GM23338 (cell line): ENCODE data around the gene MAPK1.

Experiments used
- CREB1 ChIP-seq: fragments of 250-450 bp; sonication (Bioruptor Pico); IDR thresholded peaks from 2 replicates; pipeline ENCODE4 v1.5.0; 2020; ENCODE audit warnings: low read depth, mild to moderate bottlenecking, moderate library complexity
- EZH2 ChIP-seq: fragments of 200-600 bp; sonication (generic); IDR thresholded peaks from one replicate; pipeline ENCODE4 v1.8.0; 2017; ENCODE audit warnings: antibody characterized with exemption, mild to moderate bottlenecking, low read depth; ENCODE audit not compliant: unreplicated experiment
- EZH2phosphoT487 ChIP-seq: fragments of 200-600 bp; sonication (generic); IDR thresholded peaks from one replicate; pipeline ENCODE4 v1.8.1; 2018; ENCODE audit warnings: antibody characterized with exemption; ENCODE audit not compliant: unreplicated experiment
- NANOG ChIP-seq: IDR thresholded peaks from 2 replicates; pipeline ENCODE4 v1.6.1; 2016; ENCODE audit warnings: antibody characterized with exemption, borderline replicate concordance
- POLR2AphosphoS5 ChIP-seq: IDR thresholded peaks from 2 replicates; pipeline ENCODE4 v1.6.1; 2016; ENCODE audit warnings: antibody characterized with exemption, low read depth
- REST ChIP-seq: IDR thresholded peaks from one replicate; pipeline ENCODE4 v1.6.1; 2018; ENCODE audit warnings: antibody characterized with exemption; ENCODE audit not compliant: unreplicated experiment
- ZNF114 ChIP-seq: fragments of 250-450 bp; sonication (Bioruptor Pico); IDR thresholded peaks from 2 replicates; pipeline ENCODE4 v1.5.0; 2020; ENCODE audit warnings: mild to moderate bottlenecking, moderate library complexity
- ZNF331 ChIP-seq: fragments of 250-450 bp; sonication (Bioruptor Pico); IDR thresholded peaks from 2 replicates; pipeline ENCODE4 v1.5.0; 2020; ENCODE audit warnings: low read depth, mild to moderate bottlenecking, moderate library complexity
- TF ChIP-seq, protein P1 (sequence below), 2 experiments: fragments of 200-600 bp in 1 of 2; sonication (generic) in 1 of 2; conservative IDR thresholded peaks; 2 replicates each; pipeline versions ENCODE4 v1.5.1 to v1.6.1; 2016 to 2017; ENCODE audit warnings: antibody characterized with exemption in 2 of 2, low read depth in 2 of 2, mild to moderate bottlenecking in 2 of 2, moderate library complexity in 1 of 2
- TF ChIP-seq, protein P2 (sequence below): IDR thresholded peaks from 2 replicates; pipeline ENCODE4 v1.6.1; 2016; ENCODE audit warnings: antibody characterized with exemption

- TF ChIP-seq, protein P1, sequence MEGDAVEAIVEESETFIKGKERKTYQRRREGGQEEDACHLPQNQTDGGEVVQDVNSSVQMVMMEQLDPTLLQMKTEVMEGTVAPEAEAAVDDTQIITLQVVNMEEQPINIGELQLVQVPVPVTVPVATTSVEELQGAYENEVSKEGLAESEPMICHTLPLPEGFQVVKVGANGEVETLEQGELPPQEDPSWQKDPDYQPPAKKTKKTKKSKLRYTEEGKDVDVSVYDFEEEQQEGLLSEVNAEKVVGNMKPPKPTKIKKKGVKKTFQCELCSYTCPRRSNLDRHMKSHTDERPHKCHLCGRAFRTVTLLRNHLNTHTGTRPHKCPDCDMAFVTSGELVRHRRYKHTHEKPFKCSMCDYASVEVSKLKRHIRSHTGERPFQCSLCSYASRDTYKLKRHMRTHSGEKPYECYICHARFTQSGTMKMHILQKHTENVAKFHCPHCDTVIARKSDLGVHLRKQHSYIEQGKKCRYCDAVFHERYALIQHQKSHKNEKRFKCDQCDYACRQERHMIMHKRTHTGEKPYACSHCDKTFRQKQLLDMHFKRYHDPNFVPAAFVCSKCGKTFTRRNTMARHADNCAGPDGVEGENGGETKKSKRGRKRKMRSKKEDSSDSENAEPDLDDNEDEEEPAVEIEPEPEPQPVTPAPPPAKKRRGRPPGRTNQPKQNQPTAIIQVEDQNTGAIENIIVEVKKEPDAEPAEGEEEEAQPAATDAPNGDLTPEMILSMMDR (conservative IDR thresholded peaks at IDR 0.05; ENCODE audit: low read depth in 2 of 2) = no peak
- TF ChIP-seq REST = no peak
- no peak for TF ChIP-seq CREB1
- TF ChIP-seq EZH2 = no peak
- no peak for TF ChIP-seq POLR2AphosphoS5
- TF ChIP-seq ZNF114 (CRISPR knock-in tag) = no peak
- TF ChIP-seq, protein P2, sequence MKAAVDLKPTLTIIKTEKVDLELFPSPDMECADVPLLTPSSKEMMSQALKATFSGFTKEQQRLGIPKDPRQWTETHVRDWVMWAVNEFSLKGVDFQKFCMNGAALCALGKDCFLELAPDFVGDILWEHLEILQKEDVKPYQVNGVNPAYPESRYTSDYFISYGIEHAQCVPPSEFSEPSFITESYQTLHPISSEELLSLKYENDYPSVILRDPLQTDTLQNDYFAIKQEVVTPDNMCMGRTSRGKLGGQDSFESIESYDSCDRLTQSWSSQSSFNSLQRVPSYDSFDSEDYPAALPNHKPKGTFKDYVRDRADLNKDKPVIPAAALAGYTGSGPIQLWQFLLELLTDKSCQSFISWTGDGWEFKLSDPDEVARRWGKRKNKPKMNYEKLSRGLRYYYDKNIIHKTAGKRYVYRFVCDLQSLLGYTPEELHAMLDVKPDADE = no peak
- no peak for TF ChIP-seq NANOG
- no peak for TF ChIP-seq EZH2phosphoT487
- TF ChIP-seq ZNF331 (CRISPR knock-in tag) = no peak
Measured at GRCh38 chr22:21828268-21828638, 39.2 kb downstream of the MAPK1 start.
